GM18868 (cell line): ENCODE data around the gene PTPA.
"Not testable (repeated sequence)": the region's sequence is repeated elsewhere in the genome, so short reads cannot be mapped to it uniquely, and the experiment has no call there.

Experiments used
- ATAC-seq: cut with Tn5 transposase; IDR thresholded peaks from one replicate; pipeline ENCODE4 v1.9.1; 2021; ENCODE audit warnings: mild to moderate bottlenecking, moderate library complexity; ENCODE audit not compliant: unreplicated experiment

The PTPA gene

DNA sequence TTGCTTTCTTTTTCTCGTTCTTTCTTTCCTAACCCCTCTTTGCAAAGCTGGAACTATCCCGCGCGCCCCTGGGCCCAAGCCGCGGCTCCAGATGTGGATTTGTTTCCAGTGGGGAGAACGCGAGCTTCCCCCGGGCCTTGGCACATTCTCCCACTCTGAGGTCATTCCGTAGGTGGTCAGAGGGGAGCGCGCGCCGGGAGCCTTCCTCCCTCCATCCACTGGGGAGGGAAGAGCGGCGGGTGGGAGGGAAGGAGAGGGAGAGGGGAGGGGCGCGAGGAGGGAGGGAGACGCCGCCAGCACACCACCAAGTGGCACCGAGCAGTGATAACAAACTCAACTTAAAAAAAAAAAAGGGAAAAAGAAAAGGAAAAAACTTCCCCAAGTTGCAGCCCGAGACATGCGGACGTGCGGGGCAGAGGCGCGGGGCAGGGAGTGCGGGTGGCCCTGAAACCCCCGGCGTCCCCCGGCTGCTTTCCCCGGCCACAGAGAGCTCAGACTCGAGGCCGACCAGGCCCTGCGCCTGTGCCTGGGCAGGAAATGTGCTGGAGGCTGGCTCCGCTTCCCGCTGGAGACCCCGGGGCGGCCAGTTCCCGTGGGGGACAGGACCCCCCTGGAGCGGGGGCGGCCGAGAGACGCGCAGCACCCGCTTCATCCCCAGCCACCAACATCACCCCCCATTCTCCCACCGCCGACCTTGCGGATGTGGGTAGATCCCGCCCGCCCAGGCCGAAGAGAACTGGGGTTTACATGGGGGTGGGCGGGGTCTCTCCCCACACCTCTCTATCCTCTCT lies 63.7 kb downstream of the PTPA start:
- no peak for ATAC-seq

DNA sequence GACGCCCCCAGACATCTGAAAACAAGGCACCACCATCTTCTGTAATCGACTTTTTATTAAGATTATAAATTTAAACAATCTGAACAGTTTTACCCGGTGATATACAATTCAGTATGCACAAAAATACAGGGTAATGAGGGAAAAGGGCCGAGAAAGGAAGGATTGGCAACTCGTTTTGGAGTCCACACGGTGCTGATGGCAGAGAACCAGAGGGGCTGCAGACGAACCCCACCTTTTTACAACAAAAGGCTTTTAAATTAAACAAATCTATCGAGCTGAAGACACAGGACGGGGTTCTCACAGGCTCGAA lies 64.3 kb downstream of the PTPA start:
- no peak for ATAC-seq

DNA sequence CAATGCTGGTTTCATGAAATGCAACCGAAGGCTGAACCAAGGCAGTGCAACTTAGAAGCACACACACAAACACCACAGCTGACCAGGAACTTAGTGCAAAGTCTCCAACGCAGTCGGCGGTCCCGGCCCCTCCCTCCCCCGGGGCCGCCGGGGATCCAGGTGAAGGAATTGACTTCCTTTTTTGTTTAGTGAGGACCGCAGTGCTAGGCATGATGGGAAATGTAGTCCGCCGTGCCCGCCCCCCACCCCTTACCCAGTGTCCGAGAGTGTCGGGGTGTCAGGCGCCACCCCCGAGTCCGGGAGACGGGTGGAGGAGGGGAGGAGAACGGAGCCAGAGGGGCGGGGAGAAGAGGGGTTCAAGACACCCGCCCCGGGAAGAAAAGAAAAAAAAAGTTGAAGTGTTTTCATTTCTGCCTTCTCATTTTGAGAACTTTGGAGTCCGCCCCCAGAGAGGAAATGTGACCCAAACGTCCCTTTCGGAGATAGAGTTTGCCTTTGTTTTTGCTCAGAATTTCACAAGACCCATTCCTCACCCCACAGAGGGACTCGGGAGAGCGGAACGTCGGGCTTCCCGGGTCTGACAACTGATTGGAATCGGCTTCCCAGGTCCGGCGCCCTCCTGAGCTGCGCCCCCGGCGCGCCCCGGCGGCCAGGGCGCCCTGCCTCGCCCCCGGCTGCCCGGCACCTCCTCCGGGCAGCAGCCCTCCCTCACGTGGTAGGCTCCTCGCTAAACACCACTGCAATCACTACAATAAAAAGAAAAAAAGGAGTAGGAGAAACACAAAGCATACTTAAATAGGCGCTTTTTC lies 64.8 kb downstream of the PTPA start:
- ATAC-seq: no peak

DNA sequence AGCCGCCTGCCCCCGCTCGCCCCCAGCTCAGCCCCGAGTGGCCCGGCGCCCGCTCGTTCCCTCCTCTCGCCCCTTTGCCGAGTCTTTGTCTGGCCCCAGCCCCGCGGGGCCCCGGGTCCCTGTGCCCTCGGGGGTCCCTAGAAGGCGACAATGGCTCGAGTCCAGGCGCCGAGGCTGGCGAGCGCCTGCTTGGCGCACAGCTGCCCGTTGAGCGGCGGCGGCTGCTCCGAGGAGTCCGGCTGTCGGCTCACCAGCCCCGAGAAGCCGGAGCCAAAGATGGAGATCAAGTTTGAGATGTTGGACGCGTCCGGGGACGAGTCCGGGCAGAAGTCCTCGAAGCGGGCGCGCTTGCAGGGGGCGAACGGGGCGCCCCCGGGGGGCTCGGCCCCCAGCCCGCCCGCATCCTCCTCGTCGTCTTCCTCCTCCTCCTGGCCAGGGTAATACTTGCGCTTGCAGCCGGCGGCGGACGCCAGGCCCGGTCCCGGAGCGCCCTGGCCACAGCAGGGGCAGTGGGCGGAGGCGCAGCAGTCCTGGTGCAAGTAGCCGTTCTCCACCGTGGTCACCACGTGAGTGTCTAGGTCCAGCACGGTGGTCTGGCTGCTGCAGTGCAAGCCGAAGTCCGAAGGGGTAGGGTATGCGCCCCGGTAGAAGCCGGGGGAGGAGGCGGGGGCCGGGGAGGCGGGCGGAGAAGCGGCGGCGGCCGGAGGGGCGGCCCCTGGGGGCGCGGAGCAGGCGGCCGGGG lies 65.7 kb downstream of the PTPA start:
- no peak for ATAC-seq

DNA sequence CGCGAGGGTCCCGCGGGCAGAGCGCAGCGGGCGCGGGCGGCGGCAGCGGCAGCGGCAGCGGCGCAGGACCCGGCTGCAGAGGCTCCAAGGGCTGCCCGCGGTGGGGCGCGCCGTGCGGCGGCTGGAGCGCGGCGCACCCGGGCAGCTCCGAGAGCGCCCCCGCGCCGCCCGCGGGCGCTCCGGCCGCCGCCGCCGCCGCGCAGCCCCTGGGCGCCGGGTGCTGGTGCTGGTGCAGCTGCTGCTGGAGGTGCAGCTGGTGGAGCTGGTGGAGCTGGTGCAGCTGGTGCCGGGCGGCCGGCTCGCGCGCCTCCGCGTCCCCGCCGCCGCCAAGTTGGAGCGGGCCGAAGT lies 66.2 kb downstream of the PTPA start:
- ATAC-seq: peak; percentile 12

DNA sequence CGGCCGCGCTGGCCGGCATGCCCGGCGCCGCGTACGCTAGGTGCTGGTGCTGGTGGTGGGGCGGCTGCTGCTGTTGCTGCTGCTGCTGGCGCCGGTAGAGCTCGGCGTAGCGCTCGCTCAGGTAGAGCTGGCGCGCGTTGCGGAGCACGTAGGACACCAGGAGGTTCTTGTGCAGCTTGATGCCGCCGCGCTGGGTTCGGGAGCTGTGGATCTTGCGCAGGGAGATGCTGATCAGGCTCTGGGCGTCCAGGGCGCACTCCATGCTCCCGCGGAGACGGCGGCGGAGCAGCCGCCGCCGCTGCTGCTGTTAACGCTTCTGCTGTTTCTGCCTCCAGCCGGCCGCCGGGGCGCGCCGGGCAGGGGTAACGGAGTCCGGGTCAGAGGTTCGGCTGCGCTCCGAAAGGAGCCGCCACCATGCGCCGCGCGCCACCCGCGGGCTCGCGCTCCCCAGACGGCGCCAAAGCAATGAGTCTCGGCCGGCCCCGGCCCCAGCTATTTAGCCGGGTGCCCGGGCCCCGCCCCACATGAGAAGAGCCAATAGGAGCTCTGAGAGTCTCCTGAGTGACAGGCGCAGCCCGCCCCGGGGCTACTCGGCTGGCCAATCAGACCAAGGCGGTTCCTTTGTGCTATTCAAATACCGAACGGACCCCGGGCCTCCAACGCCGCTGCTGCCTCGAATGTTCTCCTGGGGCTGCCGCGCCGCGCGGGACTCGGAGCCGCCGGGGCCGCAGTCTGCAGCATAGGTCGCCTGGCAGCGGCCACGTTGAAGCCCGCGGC lies 66.8 kb downstream of the PTPA start, which contains the start of gene IER5L:
TSS of gene IER5L (minus strand) at position 471 of the 777 bp plus-strand sequence. CDS start at position 262, 209 bp downstream.
- peak; percentile 87 for ATAC-seq

DNA sequence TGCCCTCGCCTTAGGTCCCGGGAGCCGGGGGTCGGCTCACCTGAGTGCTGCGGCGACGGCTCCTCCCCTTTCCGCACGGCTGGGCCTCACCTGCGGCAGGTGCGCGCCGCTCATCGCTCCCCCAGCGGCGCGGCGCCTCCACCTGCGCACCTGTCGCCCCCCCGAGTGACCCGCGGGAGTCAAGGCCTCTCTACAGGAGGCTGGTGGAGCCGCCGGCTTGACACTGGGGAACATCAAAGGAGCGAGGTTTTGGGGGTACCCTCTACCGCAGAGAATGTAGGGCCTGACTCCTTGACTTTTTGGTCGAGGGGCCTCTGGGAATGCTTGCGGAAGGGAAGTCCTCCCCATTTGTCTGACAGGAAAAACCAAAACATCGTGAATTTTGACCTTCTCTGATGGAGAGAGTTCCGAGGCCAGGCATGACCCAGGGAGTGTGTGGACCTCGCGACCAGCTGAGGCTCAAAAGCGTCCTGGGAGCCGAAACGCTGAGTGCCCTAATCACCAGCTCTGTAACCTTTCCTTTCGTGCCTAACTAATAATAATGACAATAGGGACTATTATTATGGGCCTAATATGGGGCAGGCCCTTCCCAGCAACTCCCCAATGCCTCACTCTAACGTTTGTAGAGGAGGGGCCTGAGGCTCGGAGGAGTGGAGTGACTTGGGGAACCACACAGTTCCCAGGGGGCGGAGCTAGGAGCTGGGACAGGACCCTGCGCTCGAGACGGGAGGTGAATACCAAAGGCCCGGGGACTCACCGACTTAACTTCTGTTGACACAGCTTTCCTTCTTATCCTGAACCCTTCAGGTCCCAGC lies 67.6 kb downstream of the PTPA start:
- ATAC-seq: no peak

DNA sequence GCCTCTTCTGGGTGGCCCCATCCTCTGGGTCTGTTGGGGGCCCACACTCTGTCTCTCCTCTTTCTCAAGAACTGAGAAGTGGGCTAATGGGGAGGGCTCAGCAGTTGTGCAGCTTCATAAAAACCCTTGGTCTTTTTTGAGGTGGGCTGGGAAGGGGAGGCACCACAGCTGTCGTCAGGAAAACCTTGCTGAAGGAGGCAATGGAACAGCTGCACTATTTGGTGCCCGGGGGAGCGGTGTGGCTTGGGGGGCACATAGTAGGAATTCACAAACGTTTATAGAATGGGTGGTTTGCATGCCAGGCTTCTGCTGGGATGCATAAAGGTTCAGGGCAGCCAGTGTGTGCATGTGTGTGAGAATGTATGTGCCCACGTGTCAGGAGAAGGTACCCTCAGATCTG lies 70.0 kb downstream of the PTPA start:
- ATAC-seq: no peak

DNA sequence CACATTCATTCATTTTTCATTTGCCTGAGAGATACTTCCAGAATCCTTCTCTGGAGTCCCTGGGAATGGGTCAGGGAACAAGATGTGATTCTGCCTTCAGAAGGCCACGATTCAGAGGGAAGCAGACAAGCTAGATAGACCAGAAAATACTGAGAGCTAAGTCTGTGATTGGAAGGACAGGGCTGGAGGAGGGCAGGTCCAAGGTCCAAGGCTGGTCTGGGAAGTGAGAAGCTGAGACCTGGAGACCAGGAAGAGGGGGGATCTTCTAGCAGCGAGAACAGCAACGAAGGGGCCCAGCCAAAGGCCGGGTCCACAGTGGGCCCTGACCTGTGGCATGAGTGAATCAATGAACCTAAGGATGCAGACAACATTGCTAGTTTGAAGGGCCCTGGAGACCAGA lies 70.9 kb downstream of the PTPA start:
- ATAC-seq: no peak

DNA sequence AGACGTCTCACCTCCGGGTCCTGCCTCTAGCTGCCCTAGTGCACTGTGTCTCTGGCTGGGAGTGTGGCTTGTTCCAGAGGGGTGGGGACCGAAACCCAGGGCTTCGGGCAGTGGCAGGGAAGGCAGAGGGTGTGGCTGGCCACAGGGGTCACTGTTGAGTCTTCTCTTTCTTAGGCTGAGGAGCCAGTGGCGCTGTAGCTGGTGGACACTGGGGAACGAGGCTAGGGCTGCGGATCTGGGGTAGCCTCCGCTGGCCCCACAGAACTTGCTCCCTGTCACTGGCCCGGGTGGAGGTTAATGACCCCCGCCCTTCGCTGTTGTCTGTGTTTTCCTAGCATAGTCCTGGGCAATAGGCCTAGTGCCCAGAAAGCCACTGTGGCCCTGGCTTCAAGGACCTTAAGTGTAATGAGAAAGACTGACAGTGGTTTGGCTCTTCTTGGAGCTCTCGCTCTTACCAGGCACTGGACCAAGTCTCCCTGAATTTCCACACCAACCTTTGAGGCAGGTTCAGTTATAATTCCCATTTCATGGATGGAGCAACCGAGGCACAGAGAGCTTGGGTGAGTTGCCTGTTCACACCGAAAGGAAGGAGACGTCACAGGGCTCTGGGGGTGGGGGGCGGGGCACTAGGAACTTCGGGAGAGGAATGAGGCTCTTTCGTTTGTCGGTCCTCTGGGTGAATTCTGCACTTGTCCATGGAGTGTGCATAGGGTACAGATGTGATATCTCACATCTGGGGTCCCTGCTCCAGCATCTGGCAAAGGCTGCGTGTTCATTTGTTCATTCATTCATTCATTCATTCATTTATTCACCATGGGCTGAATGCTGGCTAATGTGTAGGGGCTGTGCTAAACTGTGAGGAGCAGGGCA lies 71.6 kb downstream of the PTPA start:
- ATAC-seq: no peak

DNA sequence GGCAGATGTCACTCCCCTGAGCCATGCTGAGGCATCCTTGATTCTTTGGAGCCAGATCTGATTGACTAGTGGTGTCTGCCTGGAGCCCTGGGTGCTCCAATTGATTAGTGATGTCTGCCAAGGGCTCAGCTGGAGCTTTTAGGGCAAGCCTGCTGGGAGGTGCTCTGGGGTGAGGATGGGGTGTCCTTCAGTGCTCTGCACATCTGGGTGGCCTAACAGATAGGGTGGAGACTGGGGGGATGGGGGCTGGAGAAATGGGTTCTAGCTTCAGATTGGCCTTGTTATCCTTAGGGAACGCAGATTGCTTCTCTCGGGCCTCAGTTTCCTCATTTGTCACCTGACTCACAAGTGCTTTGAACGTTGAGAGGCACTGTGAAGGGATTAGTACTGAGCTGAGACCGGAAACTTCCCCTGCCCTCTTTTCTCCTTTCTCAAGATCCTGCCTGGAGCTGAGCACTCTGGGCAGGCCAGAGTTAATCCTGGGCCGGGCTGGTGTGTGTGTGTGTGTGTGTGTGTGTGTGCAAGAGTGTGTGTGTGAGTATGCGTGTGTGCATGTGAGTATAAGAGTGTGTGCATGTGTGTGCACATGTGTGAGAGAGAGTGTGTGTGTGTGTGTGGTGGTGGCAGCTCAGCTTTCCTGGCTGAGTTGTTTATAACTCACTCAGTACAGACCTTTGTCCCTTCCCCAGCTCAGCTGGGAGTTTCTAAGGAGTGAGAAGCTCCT lies 72.4 kb downstream of the PTPA start:
- ATAC-seq: no peak

DNA sequence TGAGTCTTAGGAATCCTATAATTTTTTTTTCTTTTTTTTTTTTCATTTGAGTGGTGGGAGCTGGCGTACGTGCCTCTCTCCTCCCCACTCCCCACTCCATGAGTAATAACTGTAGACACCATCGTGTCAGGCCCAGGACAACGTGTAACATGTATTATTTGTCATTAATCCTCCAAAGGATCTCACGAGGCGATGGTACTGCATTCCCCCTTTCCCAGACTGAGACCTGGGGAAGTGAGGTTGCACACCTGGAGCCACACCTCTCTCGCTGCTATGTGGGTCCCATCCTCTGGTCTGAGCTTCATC lies 73.0 kb downstream of the PTPA start:
- ATAC-seq: no peak

DNA sequence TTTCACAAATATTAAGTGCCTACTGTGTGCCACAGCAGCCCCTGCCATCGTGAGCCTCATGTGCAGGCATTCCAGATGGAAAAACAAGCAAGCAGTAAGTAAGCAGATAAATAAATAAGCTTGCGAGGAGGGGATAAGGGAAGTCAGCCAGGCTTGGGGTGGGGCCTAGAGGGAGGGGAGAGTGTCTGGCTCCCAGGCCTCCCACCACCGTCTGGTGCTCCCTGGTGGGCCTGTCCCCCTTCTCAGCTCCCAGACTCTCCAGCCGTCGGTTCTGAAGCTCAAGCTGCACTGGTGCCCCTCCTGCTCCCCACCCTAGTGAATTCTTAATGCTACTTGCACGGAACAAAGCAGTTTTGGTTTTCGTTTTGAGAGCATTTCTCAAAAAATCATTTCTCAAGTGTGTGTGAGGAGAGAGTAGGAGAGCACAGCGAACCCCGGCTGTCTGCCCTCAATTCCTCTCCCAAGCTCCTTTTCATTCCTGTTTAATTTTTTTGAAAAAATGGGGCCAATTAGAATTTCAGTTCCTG lies 73.4 kb downstream of the PTPA start:
- ATAC-seq: no peak

DNA sequence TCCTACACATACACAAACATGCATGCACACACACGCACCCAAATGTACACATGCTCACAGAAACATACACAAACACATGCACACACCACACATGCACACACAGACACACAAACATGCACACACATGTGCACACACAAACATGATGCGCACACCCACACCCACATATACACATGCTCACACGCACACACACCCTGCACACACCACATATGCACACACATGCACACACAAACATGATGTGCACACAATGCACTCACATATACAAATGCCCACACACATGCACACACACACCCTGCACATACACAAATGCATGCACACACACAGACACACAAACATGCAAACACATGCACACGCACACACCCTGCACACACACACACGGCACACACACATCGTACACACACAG lies 74.2 kb downstream of the PTPA start:
- no peak for ATAC-seq

DNA sequence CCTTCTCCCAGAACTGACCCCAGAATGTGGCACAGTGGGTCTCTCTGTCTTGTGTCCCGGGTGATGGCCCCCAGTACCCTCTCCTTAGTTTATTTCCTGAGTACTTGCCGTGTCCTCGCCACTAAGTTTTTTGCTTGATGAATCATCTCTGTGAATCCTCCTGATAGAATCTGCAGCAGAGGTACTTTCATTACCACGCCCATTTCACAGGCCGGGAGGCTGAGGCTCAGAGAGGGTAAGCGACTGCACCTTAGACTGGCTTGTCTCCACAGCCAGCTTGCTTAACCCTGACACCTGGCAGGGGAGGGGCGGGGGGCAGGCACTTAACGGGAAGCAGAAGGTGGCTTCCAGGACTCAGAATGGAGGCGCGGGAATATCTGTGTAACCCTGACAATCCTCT lies 74.8 kb downstream of the PTPA start:
- no peak for ATAC-seq

DNA sequence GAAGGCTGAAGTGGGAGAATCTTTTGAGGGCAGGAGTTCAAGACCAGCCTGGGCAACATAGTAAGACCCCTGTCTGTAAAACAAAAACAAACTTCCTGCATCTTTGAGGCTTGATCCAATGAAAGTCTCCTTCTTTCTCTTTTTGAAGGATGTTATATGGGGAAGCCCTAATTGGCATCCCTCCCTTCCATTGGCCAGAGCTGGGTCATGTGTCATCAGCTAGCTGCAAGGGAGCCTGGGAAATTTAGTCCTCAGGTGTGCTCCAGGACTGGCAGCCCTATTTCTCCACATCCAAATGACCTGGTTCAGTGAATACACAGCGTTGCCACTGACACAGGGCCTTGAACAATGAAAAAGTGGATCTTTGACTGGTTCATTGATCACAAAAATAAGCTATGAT lies 75.8 kb downstream of the PTPA start:
- no peak for ATAC-seq

DNA sequence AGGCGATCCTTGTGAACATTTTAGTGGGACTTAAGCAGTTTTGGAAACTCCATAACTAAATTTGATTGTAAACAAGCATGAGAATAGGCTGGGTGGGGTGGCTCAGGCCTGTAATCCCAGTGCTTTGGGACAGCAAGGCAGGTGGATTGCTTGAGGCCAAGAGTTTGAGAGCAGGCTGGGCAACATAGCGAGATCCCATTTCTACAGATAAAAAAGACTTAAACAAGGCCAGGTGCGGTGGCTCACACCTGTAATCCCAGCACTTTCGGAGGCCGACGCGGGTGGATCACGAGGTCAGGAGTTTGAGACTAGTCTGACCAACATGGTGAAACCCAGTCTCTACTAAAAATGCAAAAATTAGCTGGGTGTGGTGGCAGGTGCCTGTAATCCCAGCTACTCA lies 78.8 kb downstream of the PTPA start:
- ATAC-seq: not testable (repeated sequence)

DNA sequence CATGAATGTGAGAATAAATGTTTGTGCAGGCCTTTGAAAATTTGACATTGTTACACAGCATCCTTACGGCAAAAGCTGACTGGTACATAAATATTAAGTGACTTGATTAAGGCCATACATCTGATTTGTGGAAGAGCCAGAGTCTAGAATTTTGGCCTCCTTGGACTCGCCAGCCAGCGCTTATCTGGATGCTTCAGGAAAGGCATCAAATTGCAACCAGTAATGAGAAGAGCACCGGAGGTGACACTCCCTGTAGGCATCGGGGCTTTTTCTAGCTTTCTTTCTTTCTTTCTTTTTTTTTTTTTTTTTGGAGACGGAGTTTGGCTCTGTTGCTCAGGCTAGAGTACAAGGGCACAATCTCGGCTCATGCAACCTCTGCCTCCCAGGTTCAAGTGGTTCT lies 80.0 kb downstream of the PTPA start:
- ATAC-seq: no peak

DNA sequence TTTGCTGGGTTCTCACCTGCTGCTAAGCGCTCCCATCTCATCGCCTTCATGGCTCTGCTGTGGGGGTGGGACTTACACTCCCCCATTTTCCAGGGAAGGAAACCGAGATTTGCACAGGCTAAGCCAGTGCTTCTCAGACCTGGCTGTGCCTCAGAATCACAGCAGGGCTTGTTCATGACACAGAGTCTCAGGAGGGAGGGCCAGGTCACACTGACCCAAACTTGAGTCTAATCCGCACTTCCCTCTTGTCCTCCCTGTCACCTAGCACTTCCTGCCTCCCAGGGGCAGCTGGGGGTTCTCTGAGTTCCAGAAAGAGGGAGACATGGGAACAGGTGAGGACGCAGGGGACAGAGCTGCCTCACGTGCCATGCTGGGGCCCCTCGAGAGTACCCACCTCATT lies 82.4 kb downstream of the PTPA start:
- no peak for ATAC-seq
